Body of pancreas (tissue), 4 donors: ENCODE data around the gene COMT.

Source experiments
- POLR2A ChIP-seq, 3 donors: fragments of 450-650 bp; IDR thresholded peaks; one replicate each; pipeline ENCODE4 v1.6.1; 2016; ENCODE audit warnings: antibody characterized with exemption in 3 of 3, mild to moderate bottlenecking in 2 of 3
- TF ChIP-seq, protein P1 (sequence below), 7 experiments: fragments of 450-650 bp in 4 of 7; fragments of 200-600 bp in 3 of 7; sonication (generic) in 3 of 7; IDR thresholded peaks; one replicate each; pipeline ENCODE4 v1.5.1; 2016 to 2019; ENCODE audit warnings: antibody characterized with exemption in 7 of 7

DNA sequence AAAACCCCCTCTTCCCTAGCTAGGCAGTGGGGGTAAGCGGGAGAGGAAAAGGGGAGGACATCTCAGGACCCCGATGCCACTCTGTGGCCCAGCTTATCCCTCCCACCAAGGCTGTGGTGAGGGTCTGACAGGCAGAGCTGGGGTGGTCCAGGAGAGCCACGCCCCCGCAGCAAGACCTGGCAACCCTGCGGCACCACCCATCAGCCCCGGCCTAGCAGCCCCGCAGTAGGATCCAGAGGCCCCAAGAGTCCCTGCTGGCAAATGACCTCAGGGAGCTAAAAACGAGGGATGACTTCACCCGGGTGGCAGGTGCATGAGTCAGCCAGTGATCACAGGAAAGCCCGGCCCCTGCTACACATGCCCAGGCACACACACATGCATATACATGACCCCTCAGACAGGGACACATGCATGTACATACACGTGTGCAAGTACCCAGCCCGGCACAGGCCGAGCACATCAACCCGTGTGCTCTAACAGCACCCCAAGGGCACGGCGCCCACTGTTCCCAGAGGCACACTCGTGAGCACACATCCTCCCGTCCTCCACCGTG, 42.7 kb downstream of the COMT start:
- TF ChIP-seq, protein P1, sequence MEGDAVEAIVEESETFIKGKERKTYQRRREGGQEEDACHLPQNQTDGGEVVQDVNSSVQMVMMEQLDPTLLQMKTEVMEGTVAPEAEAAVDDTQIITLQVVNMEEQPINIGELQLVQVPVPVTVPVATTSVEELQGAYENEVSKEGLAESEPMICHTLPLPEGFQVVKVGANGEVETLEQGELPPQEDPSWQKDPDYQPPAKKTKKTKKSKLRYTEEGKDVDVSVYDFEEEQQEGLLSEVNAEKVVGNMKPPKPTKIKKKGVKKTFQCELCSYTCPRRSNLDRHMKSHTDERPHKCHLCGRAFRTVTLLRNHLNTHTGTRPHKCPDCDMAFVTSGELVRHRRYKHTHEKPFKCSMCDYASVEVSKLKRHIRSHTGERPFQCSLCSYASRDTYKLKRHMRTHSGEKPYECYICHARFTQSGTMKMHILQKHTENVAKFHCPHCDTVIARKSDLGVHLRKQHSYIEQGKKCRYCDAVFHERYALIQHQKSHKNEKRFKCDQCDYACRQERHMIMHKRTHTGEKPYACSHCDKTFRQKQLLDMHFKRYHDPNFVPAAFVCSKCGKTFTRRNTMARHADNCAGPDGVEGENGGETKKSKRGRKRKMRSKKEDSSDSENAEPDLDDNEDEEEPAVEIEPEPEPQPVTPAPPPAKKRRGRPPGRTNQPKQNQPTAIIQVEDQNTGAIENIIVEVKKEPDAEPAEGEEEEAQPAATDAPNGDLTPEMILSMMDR (IDR thresholded peaks at IDR 0.05) = no peak
- no peak for TF ChIP-seq POLR2A (IDR thresholded peaks at IDR 0.05)
